Parathyroid adenoma (tissue), 2 donors: ENCODE measurements around the gene TTC39A.
A peak's percentile ranks its signal among the peaks of the same experiment; 100 is the strongest.

Experiments
- H2AFZ ChIP-seq: fragments of 300-600 bp; sonication (generic); one replicate; pipeline ENCODE4 v1.7.0; 2017; ENCODE audit warnings: antibody characterized with exemption, mild to moderate bottlenecking
- H3K27ac ChIP-seq: fragments of 300-600 bp; sonication (generic); one replicate; pipeline ENCODE4 v1.7.0; 2017
- H3K27me3 ChIP-seq: fragments of 300-600 bp; sonication (generic); one replicate; pipeline ENCODE4 v1.7.0; 2017; ENCODE audit warnings: low read length; ENCODE audit not compliant: control insufficient read depth, insufficient read depth
- H3K36me3 ChIP-seq: fragments of 300-600 bp; sonication (generic); one replicate; pipeline ENCODE4 v1.7.0; 2017; ENCODE audit warnings: low read length; ENCODE audit not compliant: control insufficient read depth, insufficient read depth
- H3K4me1 ChIP-seq: fragments of 300-600 bp; sonication (generic); one replicate; pipeline ENCODE4 v1.7.0; 2017; ENCODE audit warnings: control low read depth
- H3K4me2 ChIP-seq: fragments of 300-600 bp; sonication (generic); one replicate; pipeline ENCODE4 v1.7.0; 2017; ENCODE audit warnings: low read length
- H3K4me3 ChIP-seq: fragments of 300-600 bp; sonication (generic); one replicate; pipeline ENCODE4 v1.7.0; 2017; ENCODE audit warnings: low read depth, low read length
- H3K79me2 ChIP-seq: fragments of 300-600 bp; sonication (generic); one replicate; pipeline ENCODE4 v1.7.0; 2017; ENCODE audit warnings: control low read depth
- H3K9ac ChIP-seq: fragments of 300-600 bp; sonication (generic); one replicate; pipeline ENCODE4 v1.7.0; 2017; ENCODE audit warnings: mild to moderate bottlenecking
- H3K9me3 ChIP-seq: fragments of 300-600 bp; sonication (generic); one replicate; pipeline ENCODE4 v1.7.0; 2017; ENCODE audit warnings: low read length; ENCODE audit not compliant: control insufficient read depth
- CTCF ChIP-seq: fragments of 300-600 bp; sonication (generic); IDR thresholded peaks from one replicate; pipeline ENCODE4 v1.7.0; 2017; ENCODE audit warnings: antibody characterized with exemption, mild to moderate bottlenecking
- donor health status: primary hyperparathyroidism.

The TTC39A gene

DNA sequence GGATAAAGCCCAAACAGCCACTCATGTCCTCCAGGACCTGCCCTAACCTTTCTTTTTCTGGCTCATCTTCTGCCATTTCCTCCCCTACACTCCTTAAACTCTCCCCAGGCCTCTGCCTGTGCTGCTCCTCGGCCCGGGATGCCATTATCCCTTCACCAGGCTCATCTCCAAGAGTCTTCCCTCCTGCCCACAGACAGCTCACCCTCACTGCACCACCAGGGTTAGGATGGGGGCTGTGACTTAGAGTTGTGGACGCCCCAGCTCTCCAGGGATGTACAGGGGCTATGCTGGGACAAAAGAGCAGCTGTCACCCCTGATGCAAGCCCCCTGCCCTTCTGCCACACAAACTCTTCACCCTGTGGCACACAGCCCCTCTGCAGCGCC, 32.0 kb downstream of the TTC39A start:
- H2AFZ ChIP-seq = no peak overlapping the region
- no peaks in the 10 kb centered on the region for H3K9me3 ChIP-seq
- H3K36me3 ChIP-seq = no peaks in the 10 kb centered on the region
- no peaks in the 10 kb centered on the region for H3K4me1 ChIP-seq
- H3K79me2 ChIP-seq = no peaks in the 10 kb centered on the region
- no peak overlapping the region for H3K4me3 ChIP-seq
- TF ChIP-seq CTCF = no peak
- no peaks in the 10 kb centered on the region for H3K27me3 ChIP-seq
- no peak overlapping the region for H3K4me2 ChIP-seq
- H3K9ac ChIP-seq = no peak overlapping the region
- H3K27ac ChIP-seq = no peak overlapping the region

- Histone ChIP-seq H3K36me3 (no peaks in the 10 kb centered on the region), H3K4me3 (peak overlapping the region; percentile 49), H3K4me2 (peak overlapping the region; percentile 77), H3K79me2 (no peaks in the 10 kb centered on the region), H3K27ac (no peak overlapping the region), H3K9me3 (no peaks in the 10 kb centered on the region), H3K9ac (no peak overlapping the region), H2AFZ (peak overlapping the region; percentile 56), H3K27me3 (no peaks in the 10 kb centered on the region), H3K4me1 (no peaks in the 10 kb centered on the region)
- no peak for TF ChIP-seq CTCF
These were observed 32.7 kb downstream of the TTC39A start for GRCh38 chr1:51297401-51298321.

DNA sequence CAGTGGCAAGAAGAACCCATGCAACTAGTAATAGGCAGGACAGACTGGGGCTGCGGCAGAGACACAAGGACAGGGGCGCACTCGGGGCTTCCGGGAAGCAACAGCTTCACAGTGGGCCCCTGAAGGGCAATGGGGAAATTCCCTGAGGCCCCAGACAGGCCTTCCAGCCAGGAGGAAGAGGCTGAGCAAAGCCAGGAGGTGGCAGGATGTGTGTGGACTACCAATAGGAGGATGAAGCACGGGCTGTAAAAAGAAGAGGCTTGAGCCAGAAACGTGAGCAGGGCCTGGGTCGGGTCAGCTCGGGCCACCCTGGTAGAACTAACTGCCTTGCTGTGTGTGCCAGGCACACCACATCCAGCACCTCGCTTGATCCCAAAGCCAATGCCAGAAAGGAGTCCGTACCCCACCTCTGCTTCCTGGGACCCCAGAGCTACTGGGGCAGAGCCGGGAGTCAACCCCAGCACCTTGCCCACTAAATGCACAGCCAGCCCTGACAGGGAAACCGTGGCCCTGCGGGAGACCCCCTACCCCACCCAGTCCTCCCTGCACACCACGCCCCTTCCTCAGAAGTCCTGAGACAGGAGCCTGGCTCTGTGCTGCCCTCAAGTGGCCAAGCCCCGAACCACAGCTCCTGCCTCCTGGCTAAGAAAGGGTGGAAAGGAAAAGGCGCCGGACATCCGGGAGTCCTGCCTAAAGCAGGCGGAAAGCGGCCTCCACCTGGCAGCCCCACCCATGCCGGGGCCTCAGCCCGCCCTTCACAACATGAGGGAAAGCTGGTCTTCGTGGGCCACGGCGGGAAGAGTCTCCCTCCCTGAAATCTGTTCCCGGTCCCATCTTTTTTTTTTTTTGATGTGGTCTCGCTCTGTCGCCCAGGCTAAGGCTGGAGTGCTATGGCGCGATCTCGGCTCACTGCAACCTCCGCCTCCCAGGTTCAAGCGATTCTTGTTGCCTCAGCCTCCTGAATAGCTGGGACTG, 33.7 kb downstream of the TTC39A start:
- Histone ChIP-seq H3K9me3 (no peaks in the 10 kb centered on the region), H3K27ac (no peak overlapping the region), H3K4me2 (peak overlapping the region; percentile 77), H3K79me2 (no peaks in the 10 kb centered on the region), H3K4me3 (peak overlapping the region; percentile 49), H3K36me3 (no peaks in the 10 kb centered on the region), H2AFZ (peak overlapping the region; percentile 56), H3K9ac (no peak overlapping the region), H3K27me3 (no peaks in the 10 kb centered on the region), H3K4me1 (no peaks in the 10 kb centered on the region)
- peak; percentile 80 for TF ChIP-seq CTCF

DNA sequence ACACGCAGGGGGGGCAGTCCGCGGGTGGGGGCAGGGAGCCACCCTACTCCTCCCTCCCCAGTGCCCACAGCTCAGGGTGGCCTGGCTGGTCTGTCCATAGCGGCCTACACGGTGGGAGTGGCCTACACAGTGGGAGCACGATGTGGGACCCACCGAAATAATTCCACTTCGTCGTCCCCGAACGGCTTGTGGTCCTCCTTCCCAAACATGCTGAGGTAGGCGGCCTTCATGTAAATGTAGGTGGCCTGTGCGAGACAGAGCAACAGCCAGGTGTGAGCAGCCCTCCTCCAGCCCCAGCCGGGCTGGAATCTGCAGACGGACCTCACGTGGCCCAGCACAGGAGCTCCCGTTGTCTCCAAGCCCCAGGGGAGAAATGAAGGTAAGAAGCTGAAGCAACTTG, 34.4 kb downstream of the TTC39A start:
- Histone ChIP-seq H3K27ac (no peak overlapping the region), H3K4me1 (no peaks in the 10 kb centered on the region), H3K79me2 (no peaks in the 10 kb centered on the region), H3K36me3 (no peaks in the 10 kb centered on the region), H3K4me2 (no peak overlapping the region), H3K9ac (no peak overlapping the region), H3K4me3 (no peak overlapping the region), H2AFZ (no peak overlapping the region), H3K27me3 (no peaks in the 10 kb centered on the region), H3K9me3 (no peaks in the 10 kb centered on the region)
- no peak for TF ChIP-seq CTCF
